Endothelial cell (in vitro differentiated cells): Measurements from ENCODE around the gene CACNA1B. TPM values are rescaled to one million over a fixed set of nuclear protein-coding genes. Genes with fewer than 3 reads are reported as not detected.

Experiments used
- DNase-seq: peaks from one replicate; pipeline ENCODE4 v3.0.0; 2021; ENCODE audit warnings: low spot score
- H3K27ac Mint-ChIP-seq: one replicate; pipeline ENCODE4 v1.8.0; 2021; ENCODE audit warnings: mixed read lengths, inconsistent platforms; ENCODE audit not compliant: unreplicated experiment
- H3K27me3 Mint-ChIP-seq: one replicate; pipeline ENCODE4 v1.8.0; 2021; ENCODE audit warnings: mild to moderate bottlenecking, moderate library complexity, mixed read lengths, inconsistent platforms; ENCODE audit not compliant: unreplicated experiment
- H3K36me3 Mint-ChIP-seq: one replicate; pipeline ENCODE4 v1.8.0; 2021; ENCODE audit warnings: mild to moderate bottlenecking, low read depth, mixed read lengths, inconsistent platforms; ENCODE audit not compliant: unreplicated experiment
- H3K4me1 Mint-ChIP-seq: one replicate; pipeline ENCODE4 v1.8.0; 2021; ENCODE audit warnings: mild to moderate bottlenecking, mixed read lengths, inconsistent platforms; ENCODE audit not compliant: unreplicated experiment
- H3K4me3 Mint-ChIP-seq: one replicate; pipeline ENCODE4 v1.8.0; 2021; ENCODE audit warnings: mild to moderate bottlenecking, mixed read lengths, inconsistent platforms; ENCODE audit not compliant: unreplicated experiment
- H3K9me3 Mint-ChIP-seq: one replicate; pipeline ENCODE4 v1.8.0; 2021; ENCODE audit warnings: mixed read lengths, inconsistent platforms; ENCODE audit not compliant: unreplicated experiment
- total RNA-seq: library from RNA; stranded (reverse); fragmentation: NEBNext Ultra II Directional; extraction: Animal tissue kit (Norgen Biotek cat#: 25700); gene quantifications from one replicate; pipeline ENCODE4 v1.2.1, GENCODE V29; 2021; ENCODE audit not compliant: unreplicated experiment
- TF ChIP-seq, protein P1 (sequence below): fragments of 200-600 bp; sonication (generic); IDR thresholded peaks from one replicate; pipeline ENCODE4 v1.5.0; 2021; ENCODE audit warnings: antibody characterized with exemption; ENCODE audit not compliant: unreplicated experiment

Gene CACNA1B
- total RNA-seq, 1 donor from 2014 or later = 2.0 TPM

DNA sequence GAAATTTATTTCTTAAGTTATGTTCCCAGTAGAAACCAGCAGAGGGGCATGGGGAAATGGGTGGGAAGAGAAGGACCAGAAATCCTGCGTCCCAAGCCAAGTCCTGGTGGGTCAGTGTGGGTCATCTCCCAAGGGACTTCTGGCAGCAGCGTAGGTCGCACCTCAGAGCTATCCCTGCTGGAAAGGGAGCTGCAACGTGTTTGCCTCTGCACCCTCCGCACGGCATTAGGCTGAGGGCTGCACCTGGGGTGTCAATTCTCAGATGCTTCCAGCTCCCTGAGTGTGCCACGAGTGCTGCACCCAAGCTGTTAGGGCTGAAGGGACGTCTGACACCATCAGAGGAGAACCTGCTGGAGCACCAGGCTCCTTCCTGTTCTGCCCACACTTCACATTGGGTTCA lies 182.8 kb downstream of the CACNA1B start:
- Mint-ChIP-seq H3K4me1 (no peaks in the 10 kb centered on the region), H3K27me3 (peaks cover 3% of the 10 kb centered on the region), H3K27ac (no peak overlapping the region), H3K9me3 (no peaks in the 10 kb centered on the region), H3K36me3 (peaks cover 13% of the 10 kb centered on the region), H3K4me3 (no peak overlapping the region)
- TF ChIP-seq, protein P1, sequence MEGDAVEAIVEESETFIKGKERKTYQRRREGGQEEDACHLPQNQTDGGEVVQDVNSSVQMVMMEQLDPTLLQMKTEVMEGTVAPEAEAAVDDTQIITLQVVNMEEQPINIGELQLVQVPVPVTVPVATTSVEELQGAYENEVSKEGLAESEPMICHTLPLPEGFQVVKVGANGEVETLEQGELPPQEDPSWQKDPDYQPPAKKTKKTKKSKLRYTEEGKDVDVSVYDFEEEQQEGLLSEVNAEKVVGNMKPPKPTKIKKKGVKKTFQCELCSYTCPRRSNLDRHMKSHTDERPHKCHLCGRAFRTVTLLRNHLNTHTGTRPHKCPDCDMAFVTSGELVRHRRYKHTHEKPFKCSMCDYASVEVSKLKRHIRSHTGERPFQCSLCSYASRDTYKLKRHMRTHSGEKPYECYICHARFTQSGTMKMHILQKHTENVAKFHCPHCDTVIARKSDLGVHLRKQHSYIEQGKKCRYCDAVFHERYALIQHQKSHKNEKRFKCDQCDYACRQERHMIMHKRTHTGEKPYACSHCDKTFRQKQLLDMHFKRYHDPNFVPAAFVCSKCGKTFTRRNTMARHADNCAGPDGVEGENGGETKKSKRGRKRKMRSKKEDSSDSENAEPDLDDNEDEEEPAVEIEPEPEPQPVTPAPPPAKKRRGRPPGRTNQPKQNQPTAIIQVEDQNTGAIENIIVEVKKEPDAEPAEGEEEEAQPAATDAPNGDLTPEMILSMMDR = no peak
- no peak for DNase-seq

DNA sequence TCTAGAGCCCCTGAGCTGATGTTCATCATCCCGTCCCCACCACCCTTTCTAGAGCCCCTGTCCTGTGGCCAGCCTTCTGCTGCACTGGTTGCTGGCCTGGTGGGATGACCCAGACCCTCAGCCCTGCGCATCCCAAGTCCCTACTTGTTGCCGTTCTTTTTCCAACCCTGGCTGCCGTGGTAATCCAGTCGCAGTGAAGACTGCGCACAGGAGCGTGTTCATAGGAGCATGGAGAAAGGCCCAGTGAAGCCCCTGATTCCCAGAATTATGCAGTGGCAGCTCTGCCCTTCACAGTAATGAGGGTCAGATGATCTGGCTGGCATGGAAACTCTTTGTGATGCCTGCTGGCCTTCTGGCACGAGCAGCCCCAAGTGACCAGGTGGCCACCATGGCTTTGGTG lies 183.3 kb downstream of the CACNA1B start:
- Mint-ChIP-seq H3K4me3 (no peak overlapping the region), H3K27ac (no peak overlapping the region), H3K4me1 (no peaks in the 10 kb centered on the region), H3K36me3 (peaks cover 13% of the 10 kb centered on the region), H3K27me3 (peaks cover 3% of the 10 kb centered on the region), H3K9me3 (no peaks in the 10 kb centered on the region)
- TF ChIP-seq, protein P1 = no peak
- DNase-seq = no peak

DNA sequence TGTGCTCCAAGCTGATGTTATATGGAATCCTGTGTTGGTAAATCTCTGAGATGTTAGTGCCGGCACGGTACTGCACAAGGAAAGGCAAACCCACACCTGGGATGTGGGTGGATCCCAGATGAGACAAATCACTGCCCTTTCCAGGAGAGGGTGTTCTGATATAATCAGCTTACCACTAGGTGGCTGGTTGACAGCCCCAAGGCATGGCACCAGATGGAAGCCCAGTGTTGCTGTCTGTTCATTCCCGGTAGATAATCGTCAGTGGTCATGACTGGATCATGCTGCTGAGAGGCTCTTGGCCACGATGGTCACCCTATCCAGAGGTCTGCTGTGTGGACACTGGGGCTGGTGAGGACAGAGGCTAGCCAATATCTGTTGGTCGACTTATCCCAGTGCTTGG lies 184.0 kb downstream of the CACNA1B start:
- Mint-ChIP-seq H3K9me3 (no peaks in the 10 kb centered on the region), H3K27ac (no peak overlapping the region)
- DNase-seq = no peak

DNA sequence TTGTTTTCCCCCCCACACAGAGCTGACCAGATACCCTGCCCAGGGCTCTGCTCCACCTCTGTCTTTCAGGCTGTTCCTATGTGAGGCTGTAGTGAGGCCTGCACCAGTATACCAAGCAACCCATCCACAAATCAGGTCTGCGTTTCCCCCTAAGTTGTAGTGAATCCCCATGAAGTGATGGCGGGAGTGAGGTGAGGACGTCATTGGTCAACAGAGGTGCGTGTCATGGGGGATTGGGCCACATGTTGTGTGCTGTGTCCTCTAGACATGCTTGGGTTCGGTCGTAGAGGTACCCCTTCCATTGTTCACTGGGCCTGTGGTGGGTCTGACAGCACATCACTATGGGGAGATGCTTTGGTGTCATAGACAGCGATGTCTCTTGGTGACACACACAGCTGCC lies 184.6 kb downstream of the CACNA1B start:
- DNase-seq = no peak
- no peaks in the 10 kb centered on the region for H3K4me1 Mint-ChIP-seq
- TF ChIP-seq, protein P1 = no peak
- no peak overlapping the region for H3K27ac Mint-ChIP-seq
- peaks cover 3% of the 10 kb centered on the region for H3K27me3 Mint-ChIP-seq
- H3K4me3 Mint-ChIP-seq = no peak overlapping the region
- H3K36me3 Mint-ChIP-seq = peaks cover 12% of the 10 kb centered on the region
- no peaks in the 10 kb centered on the region for H3K9me3 Mint-ChIP-seq

More for the DNA sequence above, 184.0 kb downstream of the CACNA1B start:
- TF ChIP-seq, protein P1 = no peak
- peaks cover 13% of the 10 kb centered on the region for H3K36me3 Mint-ChIP-seq
- H3K27me3 Mint-ChIP-seq = peaks cover 3% of the 10 kb centered on the region
- H3K4me3 Mint-ChIP-seq = no peak overlapping the region
- H3K4me1 Mint-ChIP-seq = no peaks in the 10 kb centered on the region

DNA sequence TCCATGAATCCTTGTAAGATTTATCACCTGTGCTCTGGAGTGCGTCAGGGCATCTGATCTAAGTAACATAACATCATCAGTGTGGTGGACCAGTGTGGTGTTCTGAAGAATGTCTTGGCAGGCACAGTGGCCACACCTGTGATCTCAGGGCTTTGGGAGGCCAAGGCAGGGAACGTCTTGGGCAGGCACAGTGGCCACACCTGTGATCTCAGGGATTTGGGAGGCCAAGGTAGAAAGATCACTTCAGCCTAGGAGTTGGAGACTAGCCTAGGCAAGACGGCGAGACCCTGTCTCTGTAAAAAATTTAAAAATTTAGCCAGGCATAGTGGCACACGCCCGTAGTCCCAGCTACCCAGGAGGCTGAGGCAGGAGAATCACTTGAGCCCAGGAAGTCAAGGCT lies 185.5 kb downstream of the CACNA1B start:
- no peak for DNase-seq
- Mint-ChIP-seq H3K9me3 (no peaks in the 10 kb centered on the region), H3K27me3 (peaks cover 3% of the 10 kb centered on the region), H3K36me3 (peaks cover 8% of the 10 kb centered on the region), H3K27ac (no peak overlapping the region), H3K4me1 (no peaks in the 10 kb centered on the region), H3K4me3 (no peak overlapping the region)
- TF ChIP-seq, protein P1 = no peak
